SK-N-SH (cell line): Measurements from ENCODE around the gene MINDY4. TPM values are rescaled to one million over a fixed set of nuclear protein-coding genes. Genes with fewer than 3 reads are reported as not detected.
"Not testable (repeated sequence)": the region's sequence is repeated elsewhere in the genome, so short reads cannot be mapped to it uniquely, and the experiment has no call there.

Experiments used
- CTCF ChIA-PET: fragments of 300-600, 350-600 bp; formaldehyde crosslinking; extraction: SDS; loops from one replicate; lab custom pipeline; 2021; lab: Yijun Ruan, JAX
- POLR2A ChIA-PET: fragments of 350-600 bp; sonication (Branson Sonifier 250); formaldehyde crosslinking; extraction: SDS; loops from one replicate; lab custom pipeline; 2020; ENCODE audit warnings: antibody characterized with exemption, inconsistent platforms; lab: Yijun Ruan, JAX
- DNase-seq: peaks from one replicate; pipeline ENCODE4 v3.0.0; 2012
- H2AFZ ChIP-seq: fragments of 200-600 bp; sonication (generic); 2 replicates; pipeline ENCODE4 v1.8.1; 2016; ENCODE audit warnings: antibody characterized with exemption, mild to moderate bottlenecking, low read depth
- H3F3A ChIP-seq: fragments of 200-600 bp; sonication (generic); replicated peaks from 2 replicates; pipeline ENCODE3; 2016; ENCODE audit warnings: antibody characterized with exemption, mild to moderate bottlenecking; ENCODE audit not compliant: insufficient read depth
- H3K27ac ChIP-seq, 2 experiments: fragments of 200-500 bp in 1 of 2; fragments of 200-600 bp in 1 of 2; sonication (Bioruptor generic) in 1 of 2; sonication (generic), shearing (Covaris generic) in 1 of 2; 2 replicates each; pipeline versions ENCODE4 v1.5.1 to v1.6.1; 2014 to 2016; ENCODE audit warnings: low read depth in 2 of 2, inconsistent platforms in 1 of 2, low read length in 1 of 2, mild to moderate bottlenecking in 1 of 2, mixed read lengths in 1 of 2
- H3K27me3 ChIP-seq: fragments of 200-600 bp; sonication (generic), shearing (Covaris generic); 2 replicates; pipeline ENCODE4 v1.6.1; 2016; ENCODE audit warnings: mixed run types; ENCODE audit not compliant: insufficient read depth
- H3K36me3 ChIP-seq, 2 experiments: fragments of 200-500 bp in 1 of 2; fragments of 200-600 bp in 1 of 2; sonication (Bioruptor generic) in 1 of 2; sonication (generic) in 1 of 2; replicated peaks in 1 of 2; 2 replicates each; pipeline versions ENCODE3 to v1.5.1; 2014 to 2016; ENCODE audit warnings: low read length in 1 of 2, mild to moderate bottlenecking in 1 of 2; ENCODE audit not compliant: insufficient read depth in 2 of 2, control insufficient read depth in 1 of 2
- H3K4me1 ChIP-seq, 2 experiments: fragments of 200-500 bp in 1 of 2; fragments of 200-600 bp in 1 of 2; sonication (Bioruptor generic) in 1 of 2; sonication (generic), shearing (Covaris generic) in 1 of 2; 2 replicates each; pipeline versions ENCODE4 v1.5.1 to v1.6.1; 2014 to 2016; ENCODE audit warnings: low read depth in 1 of 2, low read length in 1 of 2, mixed run types in 1 of 2; ENCODE audit not compliant: insufficient read depth in 2 of 2, control insufficient read depth in 1 of 2
- H3K4me2 ChIP-seq: fragments of 200-600 bp; sonication (generic), shearing (Covaris generic); 2 replicates; pipeline ENCODE4 v1.6.1; 2017; ENCODE audit warnings: mixed run types
- H3K4me3 ChIP-seq, 2 experiments: fragments of 200-500 bp in 1 of 2; fragments of 200-600 bp in 1 of 2; sonication (Bioruptor generic) in 1 of 2; sonication (generic), shearing (Covaris generic) in 1 of 2; 2 replicates each; pipeline versions ENCODE4 v1.5.1 to v1.8.1; 2014 to 2016; ENCODE audit warnings: low read depth in 2 of 2, inconsistent platforms in 1 of 2, low read length in 1 of 2, mild to moderate bottlenecking in 1 of 2, mixed read lengths in 1 of 2, moderate library complexity in 1 of 2
- H3K79me2 ChIP-seq: fragments of 200-600 bp; sonication (generic); 2 replicates; pipeline ENCODE4 v1.8.1; 2017; ENCODE audit warnings: mild to moderate bottlenecking; ENCODE audit not compliant: insufficient read depth
- H3K9ac ChIP-seq: fragments of 200-600 bp; sonication (generic); 2 replicates; pipeline ENCODE4 v1.6.1; 2017; ENCODE audit warnings: mixed run types
- H3K9me2 ChIP-seq: fragments of 200-600 bp; sonication (generic); 2 replicates; pipeline ENCODE4 v1.6.1; 2017; ENCODE audit warnings: mixed run types
- H3K9me3 ChIP-seq: fragments of 200-600 bp; sonication (generic); 2 replicates; pipeline ENCODE4 v1.6.1; 2017; ENCODE audit warnings: mixed run types, mild to moderate bottlenecking, moderate library complexity
- H4K20me1 ChIP-seq: fragments of 200-600 bp; sonication (generic); 2 replicates; pipeline ENCODE4 v1.6.1; 2017; ENCODE audit warnings: mild to moderate bottlenecking, mixed run types; ENCODE audit not compliant: insufficient read depth
- FOXJ3 ChIP-seq: sonication (generic); formaldehyde crosslinking; IDR thresholded peaks from 2 replicates; pipeline ENCODE4 v1.5.1; 2020; ENCODE audit warnings: mild to moderate bottlenecking, missing genetic modification reagents
- FOXM1 ChIP-seq: IDR thresholded peaks from 2 replicates; pipeline ENCODE4 v1.4.0; 2012; ENCODE audit warnings: low read depth, mild to moderate bottlenecking
- MEF2A ChIP-seq: IDR thresholded peaks from 2 replicates; pipeline ENCODE4 v1.4.0; 2012; ENCODE audit warnings: low read depth, borderline replicate concordance
- MXI1 ChIP-seq: IDR thresholded peaks from 2 replicates; pipeline ENCODE4 v1.6.1; 2012; ENCODE audit warnings: mild to moderate bottlenecking, low read depth, low read length, improper control_type of control experiment
- POLR2AphosphoS5 ChIP-seq: IDR thresholded peaks from 2 replicates; pipeline ENCODE4 v1.6.1; 2012; ENCODE audit warnings: low read depth, low read length
- RXRA ChIP-seq: IDR thresholded peaks from 2 replicates; pipeline ENCODE4 v1.4.0; 2012; ENCODE audit warnings: low read depth, mild to moderate bottlenecking, borderline replicate concordance
- TEAD4 ChIP-seq: IDR thresholded peaks from 2 replicates; pipeline ENCODE4 v1.4.0; 2012; ENCODE audit warnings: mild to moderate bottlenecking, borderline replicate concordance; ENCODE audit not compliant: insufficient read depth
- WGBS: methylation state at CpG from one replicate; pipeline ENCODE4 v1.1.6; 2017; ENCODE audit warnings: low lambda C conversion rate; 5-methylcytosine and 5-hydroxymethylcytosine counted together
- polyA plus RNA-seq, 3 experiments: library from polyadenylated mRNA; depleted of rRNA; stranded (reverse); fragments of >200 nt; gene quantifications; 2 replicates each; pipeline ENCODE4 v1.2.3, GENCODE V29; 2012
- TF ChIP-seq, protein P1 (sequence below): fragments of 200-600 bp; sonication (generic); IDR thresholded peaks from 2 replicates; pipeline ENCODE4 v1.6.1; 2017; ENCODE audit warnings: antibody characterized with exemption, mild to moderate bottlenecking, moderate library complexity
- TF ChIP-seq, protein P2 (sequence below): IDR thresholded peaks from 2 replicates; pipeline ENCODE4 v1.6.1; 2012; ENCODE audit warnings: mild to moderate bottlenecking, low read depth, low read length, moderate library complexity
- TF ChIP-seq, protein P3 (sequence below): IDR thresholded peaks from 2 replicates; pipeline ENCODE4 v1.4.0; 2012; ENCODE audit warnings: low read depth

MINDY4 gene
- polyA plus RNA-seq, 1 of the 3 experiments (the other 2 are of a cell fraction): 1.8 TPM

DNA sequence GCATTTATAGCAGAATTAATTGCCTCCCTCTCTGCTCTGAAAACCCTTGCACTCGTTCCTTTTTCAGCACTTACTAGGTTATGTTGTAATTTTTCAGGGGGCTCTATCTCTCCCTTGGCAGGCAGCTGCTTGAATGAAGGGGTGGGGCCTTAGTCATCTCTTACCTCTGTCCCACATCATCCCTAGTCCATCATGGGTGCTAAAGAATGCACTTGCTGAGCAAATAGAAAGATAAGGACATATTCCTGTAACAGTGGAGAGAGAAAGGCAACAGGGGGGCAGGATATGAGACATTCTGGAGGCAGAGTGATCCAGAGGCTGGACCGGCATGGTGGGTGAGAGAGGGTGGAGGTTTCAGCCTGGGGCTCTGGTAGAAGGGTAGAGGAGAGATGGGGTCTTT is 60.0 kb downstream of the MINDY4 start (continued):
- TF ChIP-seq, protein P1, sequence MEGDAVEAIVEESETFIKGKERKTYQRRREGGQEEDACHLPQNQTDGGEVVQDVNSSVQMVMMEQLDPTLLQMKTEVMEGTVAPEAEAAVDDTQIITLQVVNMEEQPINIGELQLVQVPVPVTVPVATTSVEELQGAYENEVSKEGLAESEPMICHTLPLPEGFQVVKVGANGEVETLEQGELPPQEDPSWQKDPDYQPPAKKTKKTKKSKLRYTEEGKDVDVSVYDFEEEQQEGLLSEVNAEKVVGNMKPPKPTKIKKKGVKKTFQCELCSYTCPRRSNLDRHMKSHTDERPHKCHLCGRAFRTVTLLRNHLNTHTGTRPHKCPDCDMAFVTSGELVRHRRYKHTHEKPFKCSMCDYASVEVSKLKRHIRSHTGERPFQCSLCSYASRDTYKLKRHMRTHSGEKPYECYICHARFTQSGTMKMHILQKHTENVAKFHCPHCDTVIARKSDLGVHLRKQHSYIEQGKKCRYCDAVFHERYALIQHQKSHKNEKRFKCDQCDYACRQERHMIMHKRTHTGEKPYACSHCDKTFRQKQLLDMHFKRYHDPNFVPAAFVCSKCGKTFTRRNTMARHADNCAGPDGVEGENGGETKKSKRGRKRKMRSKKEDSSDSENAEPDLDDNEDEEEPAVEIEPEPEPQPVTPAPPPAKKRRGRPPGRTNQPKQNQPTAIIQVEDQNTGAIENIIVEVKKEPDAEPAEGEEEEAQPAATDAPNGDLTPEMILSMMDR: no peak
- no peak for TF ChIP-seq FOXM1
- TF ChIP-seq, protein P2, sequence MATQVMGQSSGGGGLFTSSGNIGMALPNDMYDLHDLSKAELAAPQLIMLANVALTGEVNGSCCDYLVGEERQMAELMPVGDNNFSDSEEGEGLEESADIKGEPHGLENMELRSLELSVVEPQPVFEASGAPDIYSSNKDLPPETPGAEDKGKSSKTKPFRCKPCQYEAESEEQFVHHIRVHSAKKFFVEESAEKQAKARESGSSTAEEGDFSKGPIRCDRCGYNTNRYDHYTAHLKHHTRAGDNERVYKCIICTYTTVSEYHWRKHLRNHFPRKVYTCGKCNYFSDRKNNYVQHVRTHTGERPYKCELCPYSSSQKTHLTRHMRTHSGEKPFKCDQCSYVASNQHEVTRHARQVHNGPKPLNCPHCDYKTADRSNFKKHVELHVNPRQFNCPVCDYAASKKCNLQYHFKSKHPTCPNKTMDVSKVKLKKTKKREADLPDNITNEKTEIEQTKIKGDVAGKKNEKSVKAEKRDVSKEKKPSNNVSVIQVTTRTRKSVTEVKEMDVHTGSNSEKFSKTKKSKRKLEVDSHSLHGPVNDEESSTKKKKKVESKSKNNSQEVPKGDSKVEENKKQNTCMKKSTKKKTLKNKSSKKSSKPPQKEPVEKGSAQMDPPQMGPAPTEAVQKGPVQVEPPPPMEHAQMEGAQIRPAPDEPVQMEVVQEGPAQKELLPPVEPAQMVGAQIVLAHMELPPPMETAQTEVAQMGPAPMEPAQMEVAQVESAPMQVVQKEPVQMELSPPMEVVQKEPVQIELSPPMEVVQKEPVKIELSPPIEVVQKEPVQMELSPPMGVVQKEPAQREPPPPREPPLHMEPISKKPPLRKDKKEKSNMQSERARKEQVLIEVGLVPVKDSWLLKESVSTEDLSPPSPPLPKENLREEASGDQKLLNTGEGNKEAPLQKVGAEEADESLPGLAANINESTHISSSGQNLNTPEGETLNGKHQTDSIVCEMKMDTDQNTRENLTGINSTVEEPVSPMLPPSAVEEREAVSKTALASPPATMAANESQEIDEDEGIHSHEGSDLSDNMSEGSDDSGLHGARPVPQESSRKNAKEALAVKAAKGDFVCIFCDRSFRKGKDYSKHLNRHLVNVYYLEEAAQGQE: no peak
- no peak for TF ChIP-seq MXI1

DNA sequence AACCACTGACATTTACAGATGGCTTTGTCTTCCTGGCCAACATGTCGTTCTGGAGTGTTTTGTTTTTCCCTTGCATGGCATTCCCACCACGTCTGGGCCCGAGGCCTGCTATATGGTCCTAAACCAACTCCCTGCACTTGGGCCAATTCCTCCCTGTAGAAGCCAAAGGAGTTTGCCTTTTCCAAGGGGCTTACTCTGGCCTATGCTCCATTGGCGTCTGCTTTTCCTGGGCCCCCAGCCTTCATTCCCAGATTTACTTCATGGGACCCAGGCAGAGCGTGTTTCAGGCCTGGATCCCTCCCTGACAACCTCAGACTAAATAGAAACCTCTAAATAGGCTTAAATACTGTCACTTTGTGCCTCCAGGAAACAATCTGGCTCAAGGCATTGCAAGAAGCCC is 60.7 kb downstream of the MINDY4 start:
- CTCF ChIA-PET: no interaction called here
- H3K4me3 ChIP-seq: no peak overlapping the region
- no peaks in the 10 kb centered on the region for H3K9me3 ChIP-seq
- no peak overlapping the region for H3K27ac ChIP-seq
- no peaks in the 10 kb centered on the region for H3F3A ChIP-seq
- H3K79me2 ChIP-seq: no peaks in the 10 kb centered on the region
- POLR2A ChIA-PET: no interaction called here
- 69% methylated on average over 5 of the region's 5 CpGs for WGBS
- H3K27me3 ChIP-seq: no peaks in the 10 kb centered on the region
- no peaks in the 10 kb centered on the region for H4K20me1 ChIP-seq
- no peaks in the 10 kb centered on the region for H3K9me2 ChIP-seq
- no peak for DNase-seq
- no peaks in the 10 kb centered on the region for H3K4me1 ChIP-seq
- no peak overlapping the region for H2AFZ ChIP-seq
- no peak overlapping the region for H3K9ac ChIP-seq
- H3K36me3 ChIP-seq: no peaks in the 10 kb centered on the region
- no peak overlapping the region for H3K4me2 ChIP-seq
- TF ChIP-seq TEAD4: no peak
- TF ChIP-seq, protein P3, sequence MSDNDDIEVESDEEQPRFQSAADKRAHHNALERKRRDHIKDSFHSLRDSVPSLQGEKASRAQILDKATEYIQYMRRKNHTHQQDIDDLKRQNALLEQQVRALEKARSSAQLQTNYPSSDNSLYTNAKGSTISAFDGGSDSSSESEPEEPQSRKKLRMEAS: no peak
- TF ChIP-seq RXRA: no peak
- no peak for TF ChIP-seq MEF2A
- no peak for TF ChIP-seq FOXJ3 (CRISPR knock-in tag)
- no peak for TF ChIP-seq POLR2AphosphoS5

DNA sequence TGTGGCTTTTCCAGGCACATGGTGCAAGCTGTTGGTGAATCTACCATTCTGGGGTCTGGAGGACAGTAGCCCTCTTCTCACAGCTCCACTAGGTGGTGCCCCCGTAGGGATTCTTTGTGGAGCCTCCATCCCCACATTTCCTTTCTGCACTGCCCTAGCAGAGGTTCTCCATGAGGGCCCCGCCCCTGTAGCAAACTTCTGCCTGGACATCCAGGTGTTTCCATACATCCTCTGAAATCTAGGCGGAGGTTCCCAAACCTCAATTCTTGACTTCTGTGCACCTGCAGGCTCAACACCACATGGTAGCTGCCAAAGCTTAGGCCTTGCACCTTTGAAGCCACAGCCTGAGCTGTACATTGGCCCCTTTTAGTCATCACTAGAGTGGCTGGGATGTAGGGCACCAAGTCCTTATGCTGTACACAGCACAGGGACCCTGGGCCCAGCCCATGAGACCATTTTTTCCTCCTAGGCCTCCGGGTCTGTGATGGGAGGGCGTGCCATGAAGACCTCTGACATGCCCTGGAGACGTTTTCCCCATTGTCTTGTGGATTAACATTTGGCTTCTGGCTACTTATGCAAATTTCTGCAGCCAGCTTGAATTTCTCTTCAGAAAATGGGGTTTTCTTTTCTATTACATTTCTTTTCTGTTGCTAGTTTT is 62.9 kb downstream of the MINDY4 start:
- DNase-seq, H3K4me1 ChIP-seq: not testable (repeated sequence)

More for the DNA sequence above, 62.9 kb downstream of the MINDY4 start:
- H3K27ac ChIP-seq, H3F3A ChIP-seq, H3K36me3 ChIP-seq, H3K9me3 ChIP-seq, H3K79me2 ChIP-seq, H3K4me3 ChIP-seq, H3K27me3 ChIP-seq, H2AFZ ChIP-seq, POLR2A ChIA-PET, H4K20me1 ChIP-seq, H3K9ac ChIP-seq, H3K9me2 ChIP-seq, H3K4me2 ChIP-seq: not testable (repeated sequence)
- CTCF ChIA-PET: interaction anchor here (0.7 to 1.7 kb wide), 3 partner anchors 137 to 289 kb away, joined by 3 to 4 read pairs (median 4); no protein-coding TSS in a partner anchor
- WGBS: 88% methylated on average over 6 of the region's 6 CpGs
